H1 (cell line): ENCODE measurements around the gene PIGBOS1. TPM values are rescaled to one million over a fixed set of nuclear protein-coding genes. Genes with fewer than 3 reads are reported as not detected.

Experiments
- CTCF ChIA-PET: fragments of 300-600 bp; sonication (Branson Sonifier 250); formaldehyde crosslinking; loops from one replicate; lab custom pipeline; 2021; ENCODE audit not compliant: partially characterized antibody; lab: Charles Lee
- POLR2A ChIA-PET: fragments of 300-600 bp; sonication (Branson Sonifier 250); formaldehyde crosslinking; loops from one replicate; lab custom pipeline; 2021; ENCODE audit warnings: inconsistent platforms; ENCODE audit not compliant: partially characterized antibody; lab: Charles Lee
- DNase-seq, 2 experiments: peaks; one replicate each; pipeline versions ENCODE4 v3.0.0 to v3.0.0-alpha.2; 2010 to 2022; ENCODE audit warnings: low spot score in 2 of 2, low read depth in 1 of 2, mixed read lengths in 1 of 2
- FAIRE-seq: peaks from 2 replicates; lab custom pipeline; 2011; peaks lifted over from hg19 to GRCh38; lab: Jason Lieb, UNC
- H2AFZ ChIP-seq: 2 replicates; pipeline ENCODE4 v1.8.1; 2012; ENCODE audit warnings: low read length, inconsistent platforms
- H2AK5ac ChIP-seq: 2 replicates; pipeline ENCODE4 v1.6.1; 2013; ENCODE audit warnings: low read depth, low read length
- H2BK120ac ChIP-seq: replicated peaks from 2 replicates; pipeline ENCODE3; 2013; ENCODE audit warnings: low read depth, low read length, inconsistent platforms
- H2BK12ac ChIP-seq: 2 replicates; pipeline ENCODE4 v1.6.1; 2013; ENCODE audit warnings: low read depth, low read length
- H2BK15ac ChIP-seq: 2 replicates; pipeline ENCODE4 v1.6.1; 2013; ENCODE audit warnings: low read length
- H2BK20ac ChIP-seq: 2 replicates; pipeline ENCODE4 v1.6.1; 2013; ENCODE audit warnings: low read length
- H2BK5ac ChIP-seq: 2 replicates; pipeline ENCODE4 v1.6.1; 2013; ENCODE audit warnings: low read depth, low read length
- H3K14ac ChIP-seq: 2 replicates; pipeline ENCODE4 v1.6.1; 2013; ENCODE audit warnings: inconsistent platforms; ENCODE audit not compliant: insufficient read length
- H3K18ac ChIP-seq: 2 replicates; pipeline ENCODE4 v1.6.1; 2013; ENCODE audit warnings: low read length; ENCODE audit errors: extremely low read depth
- H3K23ac ChIP-seq: 2 replicates; pipeline ENCODE4 v1.6.1; 2013; ENCODE audit warnings: inconsistent platforms; ENCODE audit not compliant: insufficient read length
- H3K23me2 ChIP-seq: 2 replicates; pipeline ENCODE4 v1.6.1; 2013; ENCODE audit warnings: low read depth, low read length
- H3K27ac ChIP-seq: 2 replicates; pipeline ENCODE4 v1.6.1; 2011; ENCODE audit warnings: low read depth, low read length, inconsistent platforms
- H3K27me3 ChIP-seq, 4 experiments: replicated peaks in 1 of 4; 1 replicate in 1 of 4; 2 replicates in 3 of 4; pipeline versions ENCODE4 v1.6.1 to v1.8.1; 2011 to 2013; ENCODE audit warnings: low read length in 3 of 4, mild to moderate bottlenecking in 3 of 4, inconsistent platforms in 2 of 4, mixed read lengths in 2 of 4, moderate library complexity in 1 of 4; ENCODE audit not compliant: control insufficient read depth in 3 of 4, insufficient read depth in 3 of 4; ENCODE audit errors: extremely low read depth in 1 of 4
- H3K36me3 ChIP-seq, 4 experiments: 2 replicates each; pipeline versions ENCODE4 v1.6.1 to v1.8.1; 2011 to 2013; ENCODE audit warnings: mild to moderate bottlenecking in 4 of 4, low read length in 3 of 4, moderate library complexity in 2 of 4, control low read depth in 1 of 4, inconsistent platforms in 1 of 4; ENCODE audit not compliant: insufficient read depth in 4 of 4, control insufficient read depth in 2 of 4
- H3K4ac ChIP-seq: replicated peaks from 2 replicates; pipeline ENCODE3; 2013; ENCODE audit warnings: low read length, low read depth, mixed read lengths, inconsistent platforms; ENCODE audit not compliant: insufficient read length
- H3K4me1 ChIP-seq, 4 experiments: replicated peaks in 1 of 4; 1 replicate in 1 of 4; 2 replicates in 3 of 4; pipeline versions ENCODE4 v1.6.1 to v1.8.1; 2011 to 2013; ENCODE audit warnings: low read length in 3 of 4, inconsistent platforms in 2 of 4, mixed read lengths in 1 of 4; ENCODE audit not compliant: insufficient read depth in 4 of 4, control insufficient read depth in 3 of 4
- H3K4me2 ChIP-seq, 2 experiments: 2 replicates each; pipeline versions ENCODE4 v1.6.1 to v1.8.1; 2011 to 2013; ENCODE audit warnings: low read depth in 2 of 2, low read length in 2 of 2, control low read depth in 1 of 2, inconsistent platforms in 1 of 2, mild to moderate bottlenecking in 1 of 2; ENCODE audit not compliant: insufficient read depth in 1 of 2
- H3K4me3 ChIP-seq, 4 experiments: fragments of 200-600, 300-600 bp in 1 of 4; sonication (generic), shearing (Covaris generic), sonication (Bioruptor Twin) in 1 of 4; 2 replicates each; pipeline versions ENCODE4 v1.5.1 to v1.8.1; 2011 to 2016; ENCODE audit warnings: low read length in 4 of 4, low read depth in 3 of 4, control low read depth in 2 of 4, inconsistent platforms in 2 of 4, mild to moderate bottlenecking in 2 of 4, mixed read lengths in 1 of 4, moderate library complexity in 1 of 4; ENCODE audit not compliant: insufficient read depth in 2 of 4; ENCODE audit errors: extremely low read depth in 1 of 4
- H3K56ac ChIP-seq: replicated peaks from 2 replicates; pipeline ENCODE3; 2013; ENCODE audit warnings: low read depth, mild to moderate bottlenecking, mixed read lengths, low read length, inconsistent platforms; ENCODE audit not compliant: insufficient read length
- H3K79me1 ChIP-seq: 2 replicates; pipeline ENCODE4 v1.6.1; 2013; ENCODE audit warnings: low read depth, low read length, control low read depth
- H3K79me2 ChIP-seq, 2 experiments: 2 replicates each; pipeline versions ENCODE4 v1.6.1 to v1.8.1; 2012 to 2013; ENCODE audit warnings: low read length in 2 of 2, mild to moderate bottlenecking in 2 of 2, inconsistent platforms in 1 of 2; ENCODE audit not compliant: insufficient read depth in 2 of 2, control insufficient read depth in 1 of 2
- H3K9ac ChIP-seq, 4 experiments: replicated peaks in 1 of 4; 1 replicate in 1 of 4; 2 replicates in 3 of 4; pipeline versions ENCODE4 v1.6.1 to v1.8.1; 2011 to 2013; ENCODE audit warnings: low read depth in 3 of 4, low read length in 3 of 4, control low read depth in 2 of 4, mild to moderate bottlenecking in 2 of 4, moderate library complexity in 2 of 4, inconsistent platforms in 1 of 4; ENCODE audit errors: extremely low read depth in 1 of 4
- H3K9me3 ChIP-seq, 2 experiments: 2 replicates each; pipeline versions ENCODE4 v1.6.1 to v1.8.1; 2012 to 2013; ENCODE audit warnings: mild to moderate bottlenecking in 2 of 2, moderate library complexity in 2 of 2, control low read depth in 1 of 2, inconsistent platforms in 1 of 2, low read depth in 1 of 2, low read length in 1 of 2, mixed read lengths in 1 of 2; ENCODE audit not compliant: insufficient read depth in 2 of 2
- H4K20me1 ChIP-seq, 2 experiments: replicated peaks in 1 of 2; 2 replicates each; pipeline versions ENCODE3 to v1.8.1; 2011 to 2013; ENCODE audit warnings: inconsistent platforms in 2 of 2, low read length in 2 of 2, mild to moderate bottlenecking in 1 of 2; ENCODE audit not compliant: insufficient read depth in 2 of 2, control insufficient read depth in 1 of 2
- H4K5ac ChIP-seq: 2 replicates; pipeline ENCODE4 v1.6.1; 2013; ENCODE audit warnings: low read length, low read depth, mixed read lengths, inconsistent platforms; ENCODE audit not compliant: insufficient read length
- H4K8ac ChIP-seq: 2 replicates; pipeline ENCODE4 v1.8.0; 2013; ENCODE audit warnings: mild to moderate bottlenecking, moderate library complexity, low read length, inconsistent platforms; ENCODE audit not compliant: insufficient read depth; ENCODE audit errors: extremely low read depth
- H4K91ac ChIP-seq: replicated peaks from 2 replicates; pipeline ENCODE3; 2013; ENCODE audit warnings: low read length, mixed read lengths, inconsistent platforms; ENCODE audit not compliant: insufficient read length
- CTCF ChIP-seq, 3 experiments: IDR thresholded peaks; 1 replicate in 2 of 3; 2 replicates in 1 of 3; pipeline versions ENCODE4 v1.5.1 to v1.6.1; 2011; ENCODE audit warnings: low read length in 3 of 3, mild to moderate bottlenecking in 3 of 3, inconsistent platforms in 2 of 3, low read depth in 1 of 3, moderate library complexity in 1 of 3; ENCODE audit not compliant: insufficient read depth in 1 of 3; ENCODE audit errors: control extremely low read depth in 1 of 3
- EGR1 ChIP-seq: IDR thresholded peaks from 2 replicates; pipeline ENCODE4 v1.6.1; 2011; ENCODE audit warnings: low read depth, low read length, borderline replicate concordance
- EZH2 ChIP-seq: fragments of 200-600 bp; sonication (generic); IDR thresholded peaks from 2 replicates; pipeline ENCODE4 v1.7.1; 2012; ENCODE audit warnings: low read depth, mild to moderate bottlenecking, moderate library complexity, low read length, inconsistent platforms; ENCODE audit not compliant: severe bottlenecking
- NANOG ChIP-seq: IDR thresholded peaks from 2 replicates; pipeline ENCODE4 v1.6.1; 2011; ENCODE audit warnings: low read length, low read depth, mild to moderate bottlenecking, inconsistent platforms; ENCODE audit not compliant: insufficient read depth, poor library complexity, severe bottlenecking
- PHF8 ChIP-seq: fragments of 200-600 bp; sonication (generic); conservative IDR thresholded peaks from 2 replicates; pipeline ENCODE4 v1.7.1; 2012; ENCODE audit warnings: low read depth, mild to moderate bottlenecking, inconsistent platforms, low read length, moderate library complexity
- POU5F1 ChIP-seq: IDR thresholded peaks from 2 replicates; pipeline ENCODE4 v1.6.1; 2011; ENCODE audit warnings: low read depth, mild to moderate bottlenecking, low read length, moderate library complexity
- SIX5 ChIP-seq: IDR thresholded peaks from 2 replicates; pipeline ENCODE4 v1.6.1; 2011; ENCODE audit warnings: mild to moderate bottlenecking, low read depth, low read length
- TAF7 ChIP-seq: optimal IDR thresholded peaks from 2 replicates; pipeline ENCODE3; 2011; ENCODE audit warnings: low read depth, mild to moderate bottlenecking, inconsistent platforms, low read length, moderate library complexity, borderline replicate concordance
- TCF12 ChIP-seq: IDR thresholded peaks from 2 replicates; pipeline ENCODE4 v1.6.1; 2011; ENCODE audit warnings: low read depth, mild to moderate bottlenecking, low read length
- WGBS, 2 experiments: shearing (Covaris generic) in 1 of 2; methylation state at CpG; one replicate each; pipeline versions ENCODE4 v1.1.6 to v1.1.7; 2013 to 2015; ENCODE audit warnings: low lambda C conversion rate in 2 of 2, mixed read lengths in 2 of 2, inconsistent platforms in 1 of 2, low coverage in 1 of 2, missing lambda C conversion rate in 1 of 2; ENCODE audit not compliant: insufficient replicate concordance in 2 of 2, insufficient coverage in 1 of 2, insufficient read length in 1 of 2; ENCODE audit errors: extremely low coverage in 1 of 2, missing lambda C conversion rate in 1 of 2; 5-methylcytosine and 5-hydroxymethylcytosine counted together
- polyA plus RNA-seq, 7 experiments: library from polyadenylated mRNA; depleted of rRNA in 3 of 7; stranded (reverse) in 5 of 7; unstranded in 2 of 7; fragments of >200 nt in 5 of 7; fragments of 200-250 nt in 2 of 7; gene quantifications; 1 replicate in 5 of 7; 2 replicates in 1 of 7; 4 replicates in 1 of 7; pipeline versions ENCODE4 v1.2.1 to v1.2.3, GENCODE V29; 2011 to 2013; ENCODE audit warnings: missing spikeins in 2 of 7, mixed read lengths in 2 of 7
- total RNA-seq: library from RNA; stranded (reverse); fragmentation: NEBNext Ultra II Directional; extraction: Animal tissue kit (Norgen Biotek cat#: 25700); gene quantifications from 2 replicates; pipeline ENCODE4 v1.2.1, GENCODE V29; 2021

The PIGBOS1 gene
- total and polyA plus RNA-seq, 2 of the 8 experiments (the other 6 are each of a cell fraction or from before 2014, with no cell fraction given) = 7.8 to 16.7 TPM

DNA sequence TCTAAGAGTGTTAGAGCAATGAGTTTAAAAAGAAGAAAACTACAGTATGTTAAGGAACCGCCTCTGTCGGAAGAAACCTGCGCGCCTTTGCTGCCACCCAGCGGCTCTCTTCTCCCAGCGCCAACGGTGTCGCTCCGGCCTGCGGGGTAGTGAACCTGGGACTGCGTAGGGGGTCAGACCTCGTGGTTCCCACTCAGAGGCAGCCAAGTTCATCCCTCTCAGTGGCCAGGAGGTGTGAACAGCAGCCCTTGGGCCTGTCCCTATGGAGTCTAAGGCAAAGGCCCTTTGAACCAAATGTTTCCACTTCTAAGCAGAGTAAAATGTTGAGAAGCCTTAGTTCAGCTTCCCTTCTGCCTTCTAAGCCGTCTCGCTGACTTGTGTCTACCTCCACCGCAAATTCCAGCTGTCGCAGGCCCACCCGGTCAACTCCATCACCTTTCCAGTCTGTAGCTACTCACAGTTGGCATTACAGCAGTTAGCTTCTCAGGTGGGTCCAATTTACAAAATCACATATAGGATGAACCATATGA is 28.3 kb downstream of the PIGBOS1 start:
- Histone ChIP-seq H4K5ac (no peak overlapping the region), H3K36me3 (no peaks in the 10 kb centered on the region), H3K27ac (no peak overlapping the region), H4K20me1 (peaks cover 0 to 2% of the 10 kb centered on the region in 2 experiments), H2AK5ac (no peak overlapping the region), H2AFZ (peak overlapping the region; percentile 31; the same call in 1 of the 2 replicates), H3K79me2 (no peaks in the 10 kb centered on the region), H2BK120ac (no peak overlapping the region), H3K14ac (no peak overlapping the region), H3K4me3 (peak overlapping the region in 3 of 4 experiments; percentile 39 to 87 (median 77); a peak in 5 of 8 replicates), H2BK20ac (no peak overlapping the region), H3K4me2 (peak overlapping the region in 1 of 2 experiments; percentile 95; a peak in 2 of 4 replicates), H2BK12ac (no peak overlapping the region), H3K23me2 (peaks cover 10% of the 10 kb centered on the region), H3K9me3 (no peaks in the 10 kb centered on the region), H4K91ac (no peak overlapping the region), H3K23ac (no peak overlapping the region), H3K27me3 (peaks cover 0 to 4% (median 2%) of the 10 kb centered on the region in 4 experiments; a peak in 2 of 7 replicates), H3K4me1 (peaks cover 0 to 5% (median 2%) of the 10 kb centered on the region in 4 experiments; a peak in 1 of 7 replicates), H3K4ac (no peak overlapping the region), H3K9ac (no peak overlapping the region), H4K8ac (no peak overlapping the region), H3K18ac (no peak overlapping the region), H3K79me1 (no peaks in the 10 kb centered on the region), H2BK5ac (no peak overlapping the region), H2BK15ac (0 out of 2 replicates have a peak overlapping the region, but pooled peaks have one; percentile 1), H3K56ac (no peak overlapping the region)
- CTCF ChIA-PET = interaction anchor here (0.6 to 2.2 kb wide), 18 partner anchors 9 to 1531 kb away, joined by 3 to 30 read pairs (median 4); no protein-coding TSS in a partner anchor
- no peak for FAIRE-seq
- POLR2A ChIA-PET = interaction anchor here (1.0 to 1.1 kb wide), 2 partner anchors 28 to 94 kb away, joined by 3 read pairs; partner anchors contain the start of genes PIGB, PIGBOS1 and RSL24D1
- DNase-seq = peak; percentile 43 to 83
- 36% methylated on average over 14 of the region's 17 CpGs; no CpG with 5 or more reads in 1 of the 2 experiments for WGBS, 2 experiments
- TF ChIP-seq PHF8 (no peak), EZH2 (peak; percentile 5), POU5F1 (no peak), EGR1 (no peak), CTCF (IDR thresholded peaks at IDR 0.05; ENCODE audit: control extremely low read depth in 1 of 3, insufficient read depth in 1 of 3, low read depth in 1 of 3, low read length in 3 of 3) (peak; percentile 77 to 85 (median 85)), SIX5 (no peak), TAF7 (no peak), NANOG (no peak), TCF12 (no peak)
